RWPE2 (cell line): ENCODE results near the gene SEC16B.
A peak's percentile ranks its signal among the peaks of the same experiment; 100 is the strongest.

ENCODE experiments used
- ATAC-seq: fragments of 200-7000 bp; cut with Tn5 transposase; 3 replicates; pipeline ENCODE4 v1.9.1; 2021; ENCODE audit warnings: low read depth
- DNase-seq: peaks from one replicate; pipeline ENCODE4 v3.0.0-alpha.2; 2020; ENCODE audit warnings: low spot score
- H3K27ac ChIP-seq: fragments of 450-650 bp; 2 replicates; pipeline ENCODE4 v1.5.1; 2017; ENCODE audit warnings: mild to moderate bottlenecking; ENCODE audit not compliant: poor library complexity, severe bottlenecking
- H3K27me3 ChIP-seq: fragments of 250-450 bp; sonication (Bioruptor Pico); 2 replicates; pipeline ENCODE4 v1.5.1; 2021; ENCODE audit warnings: mild to moderate bottlenecking, moderate library complexity; ENCODE audit not compliant: insufficient read depth, poor library complexity, severe bottlenecking
- H3K36me3 ChIP-seq: fragments of 250-450 bp; sonication (Bioruptor Pico); 2 replicates; pipeline ENCODE4 v1.5.1; 2020; ENCODE audit warnings: low read depth, mild to moderate bottlenecking, moderate library complexity
- H3K4me1 ChIP-seq: fragments of 250-450 bp; sonication (Bioruptor Pico); 2 replicates; pipeline ENCODE4 v1.5.1; 2021; ENCODE audit warnings: mild to moderate bottlenecking, moderate library complexity; ENCODE audit not compliant: insufficient read depth, poor library complexity, severe bottlenecking
- H3K4me3 ChIP-seq: fragments of 250-450 bp; sonication (Bioruptor Pico); 2 replicates; pipeline ENCODE4 v1.5.1; 2021; ENCODE audit warnings: mild to moderate bottlenecking, moderate library complexity; ENCODE audit not compliant: severe bottlenecking
- H3K9me3 ChIP-seq: fragments of 250-450 bp; sonication (Bioruptor Pico); 2 replicates; pipeline ENCODE4 v1.5.1; 2021; ENCODE audit warnings: mild to moderate bottlenecking, moderate library complexity; ENCODE audit not compliant: severe bottlenecking
- CTCF ChIP-seq: fragments of 450-650 bp; IDR thresholded peaks from one replicate; pipeline ENCODE4 v1.5.1; 2017; ENCODE audit warnings: mild to moderate bottlenecking, moderate library complexity; ENCODE audit not compliant: poor library complexity, severe bottlenecking

SEC16B gene

GRCh38 chr1:177945943-177946650 lies 23.8 kb downstream of the SEC16B start:
- peak; percentile 78 for ATAC-seq
- Histone ChIP-seq H3K27me3 (no peaks in the 10 kb centered on the region), H3K4me3 (no peak overlapping the region), H3K4me1 (no peaks in the 10 kb centered on the region), H3K9me3 (no peaks in the 10 kb centered on the region), H3K27ac (no peak overlapping the region), H3K36me3 (no peaks in the 10 kb centered on the region)
- DNase-seq = no peak
- TF ChIP-seq CTCF = peak; percentile 97

DNA sequence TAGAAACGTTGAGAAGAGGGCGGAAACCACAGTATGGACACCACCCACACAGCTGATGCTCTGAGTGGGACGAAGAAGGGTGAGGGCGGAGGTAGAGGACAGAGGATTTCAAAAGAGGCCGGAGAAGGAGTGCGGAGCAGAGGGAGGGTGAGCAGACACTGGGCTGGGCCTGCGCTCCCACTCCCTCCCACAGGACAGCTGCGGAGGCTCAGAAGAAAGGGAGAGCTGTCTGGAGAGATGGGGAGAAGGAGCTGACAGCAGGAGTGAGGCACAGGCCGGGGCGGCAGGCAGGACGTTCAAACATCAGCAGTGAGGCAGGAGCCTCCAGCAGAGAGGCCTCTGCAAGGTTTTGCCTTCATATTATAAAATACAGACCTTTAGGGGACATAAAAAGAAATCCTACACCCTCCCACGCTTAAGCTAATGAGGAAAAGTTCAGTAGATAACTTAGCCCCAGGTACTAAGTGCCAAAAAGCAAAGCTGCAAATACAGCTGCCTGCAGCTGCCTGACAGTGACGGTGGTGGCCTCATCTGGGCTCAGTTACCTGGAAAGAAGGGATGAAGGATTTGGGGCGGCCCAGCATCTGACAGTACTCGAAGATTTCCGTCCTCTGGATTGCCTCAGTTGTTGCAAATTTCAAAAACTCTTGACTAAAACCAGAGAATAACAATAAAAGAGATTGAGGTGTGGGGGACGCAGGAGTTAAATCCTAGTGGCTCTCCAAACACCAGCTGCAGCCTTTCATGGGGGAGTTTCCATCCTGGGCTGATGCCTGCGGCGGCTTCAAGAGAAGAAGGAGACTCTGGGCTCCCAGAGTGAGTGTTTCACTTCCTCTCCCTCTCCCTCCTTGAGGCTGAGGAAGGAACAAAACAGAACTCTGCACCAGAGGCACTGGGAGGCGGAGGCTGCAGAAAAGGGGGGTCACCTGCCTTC lies 25.6 kb downstream of the SEC16B start:
- no peak for TF ChIP-seq CTCF
- Histone ChIP-seq H3K9me3 (no peaks in the 10 kb centered on the region), H3K4me3 (no peak overlapping the region), H3K36me3 (no peaks in the 10 kb centered on the region), H3K4me1 (no peaks in the 10 kb centered on the region), H3K27ac (no peak overlapping the region), H3K27me3 (no peaks in the 10 kb centered on the region)
- DNase-seq (no peak), ATAC-seq (no peak)

- no peak overlapping the region for H3K4me3 ChIP-seq
Measured at GRCh38 chr1:177941976-177942375, 27.9 kb downstream of the SEC16B start.

DNA sequence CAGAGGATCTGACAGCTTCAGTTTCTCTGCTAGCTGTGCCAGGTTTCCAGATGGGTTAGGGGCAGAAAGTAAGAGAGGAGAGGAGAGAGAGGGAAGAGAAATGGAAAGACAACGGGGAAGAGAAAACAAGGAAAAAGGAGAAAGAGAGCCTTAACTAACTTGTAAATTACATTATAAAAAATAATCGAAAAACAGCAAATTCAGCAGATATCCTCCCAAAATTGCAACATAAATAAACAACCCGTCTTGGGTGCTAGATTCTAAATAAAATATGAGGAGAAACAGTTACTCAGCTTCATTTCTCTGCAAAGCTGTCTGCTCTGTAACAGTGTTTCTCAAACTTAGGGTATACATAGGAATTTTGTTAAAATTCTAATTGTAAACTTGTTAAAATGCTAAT lies 29.2 kb downstream of the SEC16B start:
- no peak for TF ChIP-seq CTCF
- H3K9me3 ChIP-seq = no peaks in the 10 kb centered on the region
- no peaks in the 10 kb centered on the region for H3K36me3 ChIP-seq
- H3K27ac ChIP-seq = no peak overlapping the region
- H3K4me3 ChIP-seq = no peak overlapping the region
- H3K27me3 ChIP-seq = no peaks in the 10 kb centered on the region
- ATAC-seq (no peak), DNase-seq (no peak)
- no peaks in the 10 kb centered on the region for H3K4me1 ChIP-seq

More at GRCh38 chr1:177941976-177942375, 27.9 kb downstream of the SEC16B start:
- ATAC-seq = no peak
- no peaks in the 10 kb centered on the region for H3K36me3 ChIP-seq
- H3K27ac ChIP-seq = no peak overlapping the region
- no peaks in the 10 kb centered on the region for H3K9me3 ChIP-seq
- DNase-seq = no peak
- H3K27me3 ChIP-seq = no peaks in the 10 kb centered on the region
- no peaks in the 10 kb centered on the region for H3K4me1 ChIP-seq
- no peak for TF ChIP-seq CTCF
